COLO668 (cell line): ENCODE data around the gene CASZ1.

Experiments
- DNase-seq: peaks from one replicate; lab custom pipeline; 2025; ENCODE audit not compliant: unreplicated experiment; lab: John Stamatoyannopoulos, UW

Gene CASZ1

GRCh38 chr1:10777749-10778574, 18.5 kb downstream of the CASZ1 start:
- DNase-seq: no peak

DNA sequence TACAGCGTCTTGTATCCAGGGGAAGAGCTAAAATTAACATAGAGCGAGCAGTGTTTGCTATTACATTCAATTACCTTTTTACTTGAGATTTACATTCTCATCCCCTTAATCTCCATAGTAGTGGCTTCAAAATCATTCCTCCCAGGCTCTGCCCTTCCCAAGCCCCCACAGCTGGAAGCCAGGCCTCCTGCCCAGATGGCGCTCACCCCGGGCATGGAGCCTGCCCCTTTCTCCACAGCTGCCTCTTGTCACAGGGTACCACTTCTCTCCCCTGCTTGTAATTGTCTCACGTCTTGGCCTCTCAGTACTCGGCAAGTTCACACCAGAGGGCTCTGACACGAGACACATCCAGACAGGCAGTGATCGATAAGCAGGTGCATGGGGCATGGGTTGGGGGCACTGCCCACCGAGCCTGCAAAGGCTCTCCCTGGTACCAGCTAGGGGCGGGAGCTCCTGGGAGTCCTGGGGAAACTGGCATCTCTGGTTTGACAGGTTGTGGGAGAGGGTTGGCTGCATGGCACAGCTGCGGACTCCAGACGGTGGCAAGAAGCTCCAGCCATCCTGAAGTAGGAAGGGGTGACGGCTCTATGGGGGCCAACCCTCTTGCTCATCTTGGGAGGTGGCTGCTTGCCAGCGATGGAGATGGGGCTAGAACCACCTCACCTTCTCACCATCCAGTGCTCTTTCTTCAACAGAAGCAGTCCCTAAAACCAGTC, 20.1 kb downstream of the CASZ1 start:
- no peak for DNase-seq

DNA sequence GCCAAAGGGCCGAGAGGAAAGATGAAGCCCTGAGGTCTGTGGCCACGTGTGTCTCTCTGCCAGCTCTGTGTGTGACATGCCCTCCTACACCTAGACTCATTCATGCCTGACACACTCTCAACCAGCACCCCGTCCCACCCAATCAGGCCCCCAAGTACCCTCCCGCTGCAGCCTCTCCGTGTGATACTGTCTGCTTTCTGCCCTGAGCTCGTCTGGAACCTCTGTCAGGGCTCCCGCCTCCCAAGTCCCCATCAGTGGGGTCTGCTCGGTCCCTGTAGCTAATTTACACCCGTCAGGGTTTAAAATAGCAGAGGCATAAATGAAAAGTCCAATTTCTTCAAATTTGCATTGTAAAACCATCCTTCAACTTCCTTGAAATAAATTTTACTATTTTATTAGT, 20.7 kb downstream of the CASZ1 start:
- DNase-seq: no peak

DNA sequence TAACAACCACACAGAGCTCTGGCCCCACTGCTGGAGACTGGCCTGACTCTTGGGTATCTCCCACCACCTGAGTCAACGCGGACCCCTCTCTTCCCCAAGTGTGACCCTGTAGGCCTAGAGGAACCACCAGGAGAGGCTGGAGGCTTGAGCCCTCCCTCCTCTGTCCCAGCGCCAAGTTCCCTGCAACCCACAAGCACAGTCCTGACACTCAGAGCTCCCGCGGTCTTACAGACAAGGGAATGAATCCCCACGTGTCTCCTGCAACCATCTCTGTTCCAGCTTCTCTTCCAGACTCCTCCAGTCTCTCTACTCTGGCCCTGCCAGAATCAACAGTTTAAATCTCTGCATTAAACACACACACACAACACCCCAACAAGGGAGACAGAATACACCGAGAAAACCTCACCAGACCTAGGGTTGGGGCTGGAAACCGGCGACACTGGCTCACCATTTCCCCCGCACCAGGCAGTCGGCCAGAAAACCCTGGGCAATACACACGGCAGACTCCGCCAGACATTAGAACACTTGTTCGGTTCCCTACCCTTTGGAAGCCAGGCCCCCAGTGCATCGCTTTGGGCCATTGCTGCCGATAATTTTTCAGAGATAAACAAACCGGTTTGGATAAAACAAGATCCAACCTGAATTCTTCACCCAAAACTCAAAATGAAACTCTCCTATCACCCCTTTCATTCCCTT, 21.7 kb downstream of the CASZ1 start:
- no peak for DNase-seq

DNA sequence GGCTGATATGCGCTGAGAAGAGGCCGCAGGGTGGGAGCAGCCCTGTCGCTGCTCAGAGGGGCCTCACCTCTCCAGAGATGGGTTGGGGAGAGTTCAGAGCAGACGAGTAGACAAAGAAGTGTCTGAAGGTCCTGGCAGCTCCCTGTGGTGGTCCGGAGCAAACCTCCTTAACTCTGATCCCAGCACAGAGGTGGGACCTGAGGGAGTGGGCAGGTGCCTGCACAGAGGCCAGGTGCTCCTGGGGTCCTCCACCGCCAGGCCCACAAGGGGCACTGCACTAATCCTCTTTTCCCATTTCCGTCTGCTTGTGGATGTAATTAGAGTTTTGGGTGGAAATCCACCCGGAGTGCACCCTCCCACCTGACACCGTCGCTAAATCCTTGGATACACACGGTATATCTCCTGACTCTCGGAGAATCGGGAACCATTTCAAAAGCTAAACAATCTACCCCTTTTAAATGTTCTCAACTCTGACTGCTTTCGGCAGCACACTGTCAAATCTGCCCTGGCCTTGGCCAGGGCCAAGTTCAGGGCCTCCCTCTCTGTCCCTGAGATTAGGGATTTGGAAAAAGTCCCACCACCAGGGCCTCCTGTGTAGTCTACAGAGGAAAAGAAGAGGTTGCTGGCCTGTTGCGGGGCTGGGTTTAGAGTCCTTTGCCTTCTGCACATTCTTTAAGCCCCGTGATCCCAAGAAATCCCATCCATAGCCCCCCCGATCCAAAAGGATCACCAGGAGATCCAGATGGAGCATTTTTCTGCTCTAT, 22.4 kb downstream of the CASZ1 start:
- no peak for DNase-seq

- DNase-seq: peak; percentile 56
These were observed 23.1 kb downstream of the CASZ1 start for GRCh38 chr1:10773376-10773775.

DNA sequence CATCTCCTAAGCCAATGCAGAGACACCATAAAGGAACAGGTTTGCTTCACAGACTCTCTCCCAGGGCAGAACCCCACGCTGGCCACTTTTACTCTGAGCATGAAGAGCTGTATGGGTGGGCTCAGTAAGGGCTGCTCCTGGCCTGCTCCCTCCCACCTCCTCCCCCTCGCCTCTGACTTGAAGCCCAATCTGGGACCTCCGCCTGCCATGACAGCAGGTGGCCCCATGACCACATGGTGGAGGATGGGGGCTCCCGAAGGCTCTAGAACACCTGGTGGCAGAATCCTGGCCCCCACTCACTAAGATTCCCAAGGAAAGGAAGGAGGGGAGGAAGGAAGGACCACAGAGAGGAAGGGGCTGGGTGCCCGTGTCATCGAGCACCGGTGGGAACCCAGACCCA, 23.7 kb downstream of the CASZ1 start:
- no peak for DNase-seq

GRCh38 chr1:10771789-10772188, 24.7 kb downstream of the CASZ1 start:
- no peak for DNase-seq

DNA sequence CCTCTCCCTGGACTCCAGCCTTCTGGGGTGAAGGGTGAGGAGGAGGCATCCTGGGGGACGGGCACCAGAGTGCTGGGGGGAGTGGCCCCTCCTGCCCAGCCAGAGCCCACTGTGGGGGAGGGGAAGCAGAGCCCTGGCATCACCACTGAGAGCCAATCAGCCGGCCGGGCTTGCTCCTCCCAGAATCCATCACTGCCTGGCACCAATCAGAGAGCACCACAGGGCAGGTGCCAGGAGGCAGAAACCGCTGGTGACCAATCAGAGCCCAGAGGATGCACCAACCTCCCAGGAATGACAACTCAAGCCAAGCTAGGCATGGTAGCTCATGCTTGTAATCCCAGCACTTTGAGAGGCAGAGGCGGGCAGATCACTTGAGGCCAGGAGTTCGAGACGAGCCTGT, 27.9 kb downstream of the CASZ1 start:
- no peak for DNase-seq

DNA sequence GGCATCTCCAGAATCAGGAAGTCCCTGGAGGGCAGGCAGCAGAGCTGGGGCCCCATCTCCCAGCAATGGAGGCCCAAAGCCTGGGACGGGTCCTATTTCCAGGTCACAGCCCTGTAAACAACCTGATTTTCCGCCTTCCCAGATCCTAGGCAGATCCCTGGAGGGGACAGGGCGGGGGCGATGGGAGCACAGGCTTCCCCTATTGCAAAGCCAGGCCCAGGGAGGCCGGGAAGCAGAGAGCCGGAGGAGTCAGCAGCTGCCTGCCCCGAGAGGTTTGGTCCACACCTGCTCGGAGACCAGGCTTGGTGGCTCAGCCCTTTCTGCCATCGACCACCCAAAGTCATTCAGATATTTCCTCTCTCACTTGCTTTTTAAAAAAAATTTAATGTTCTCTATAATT, 29.2 kb downstream of the CASZ1 start:
- DNase-seq: peak; percentile 82

DNA sequence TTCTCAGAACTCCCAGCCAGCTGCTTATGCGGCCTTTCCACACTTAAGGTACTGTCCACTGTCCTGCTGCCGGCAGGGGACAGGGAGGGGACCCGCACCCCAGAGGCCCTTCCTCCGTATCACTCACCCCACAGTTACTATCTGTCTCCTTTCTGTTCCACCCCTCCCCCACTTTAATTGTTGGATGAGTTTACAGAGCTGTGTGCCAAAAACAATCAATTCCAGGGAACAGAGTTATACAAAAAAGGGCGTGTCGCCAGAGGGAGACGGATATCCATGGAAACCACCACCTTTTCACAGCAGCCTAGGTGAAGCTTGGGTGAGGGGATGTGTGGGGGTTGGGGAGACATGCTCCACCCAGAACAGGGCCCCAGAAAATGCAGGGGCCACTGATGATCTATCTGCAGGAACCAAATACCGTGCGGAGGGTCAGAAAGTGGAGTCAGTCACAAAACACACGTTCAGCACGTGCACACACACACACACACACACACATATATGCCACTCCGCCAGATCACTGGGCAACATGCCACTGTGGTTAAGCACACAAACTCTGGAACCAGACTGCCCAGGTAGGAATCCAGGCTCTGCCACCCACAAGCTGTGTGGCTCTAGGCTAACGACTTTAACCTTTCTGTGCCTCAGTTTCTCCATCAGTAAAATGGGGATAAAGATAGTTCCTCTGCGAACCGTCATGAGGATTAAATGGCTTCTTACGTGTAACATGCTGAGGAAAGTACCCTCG, 30.5 kb downstream of the CASZ1 start:
- peak; percentile 94 for DNase-seq

DNA sequence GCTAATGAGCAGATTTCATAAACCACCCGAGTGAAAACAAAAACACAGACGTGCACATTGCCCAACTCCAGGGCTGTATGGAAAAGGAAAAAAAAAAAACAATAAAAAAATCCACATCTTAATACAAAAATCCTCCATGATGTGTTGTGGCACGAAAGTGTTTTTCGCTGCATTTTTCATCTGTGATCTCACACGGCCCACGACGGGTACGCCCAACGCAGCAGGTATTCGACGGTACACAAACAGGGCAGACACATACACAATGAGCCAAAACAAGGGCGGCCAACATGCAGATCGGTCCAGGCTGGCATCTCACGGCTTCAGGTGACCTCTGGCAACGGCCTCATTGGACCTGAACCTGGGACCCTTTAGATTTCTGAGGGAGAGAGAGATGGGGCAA, 31.1 kb downstream of the CASZ1 start:
- DNase-seq: peak; percentile 67

GRCh38 chr1:10764296-10764798, 32.1 kb downstream of the CASZ1 start:
- no peak for DNase-seq

- no peak for DNase-seq
These were observed 33.6 kb downstream of the CASZ1 start for GRCh38 chr1:10762875-10763274.

GRCh38 chr1:10762153-10762523, 34.3 kb downstream of the CASZ1 start:
- no peak for DNase-seq

GRCh38 chr1:10761503-10762152, 34.8 kb downstream of the CASZ1 start:
- no peak for DNase-seq

GRCh38 chr1:10760566-10761502, 35.6 kb downstream of the CASZ1 start:
- DNase-seq: no peak

DNA sequence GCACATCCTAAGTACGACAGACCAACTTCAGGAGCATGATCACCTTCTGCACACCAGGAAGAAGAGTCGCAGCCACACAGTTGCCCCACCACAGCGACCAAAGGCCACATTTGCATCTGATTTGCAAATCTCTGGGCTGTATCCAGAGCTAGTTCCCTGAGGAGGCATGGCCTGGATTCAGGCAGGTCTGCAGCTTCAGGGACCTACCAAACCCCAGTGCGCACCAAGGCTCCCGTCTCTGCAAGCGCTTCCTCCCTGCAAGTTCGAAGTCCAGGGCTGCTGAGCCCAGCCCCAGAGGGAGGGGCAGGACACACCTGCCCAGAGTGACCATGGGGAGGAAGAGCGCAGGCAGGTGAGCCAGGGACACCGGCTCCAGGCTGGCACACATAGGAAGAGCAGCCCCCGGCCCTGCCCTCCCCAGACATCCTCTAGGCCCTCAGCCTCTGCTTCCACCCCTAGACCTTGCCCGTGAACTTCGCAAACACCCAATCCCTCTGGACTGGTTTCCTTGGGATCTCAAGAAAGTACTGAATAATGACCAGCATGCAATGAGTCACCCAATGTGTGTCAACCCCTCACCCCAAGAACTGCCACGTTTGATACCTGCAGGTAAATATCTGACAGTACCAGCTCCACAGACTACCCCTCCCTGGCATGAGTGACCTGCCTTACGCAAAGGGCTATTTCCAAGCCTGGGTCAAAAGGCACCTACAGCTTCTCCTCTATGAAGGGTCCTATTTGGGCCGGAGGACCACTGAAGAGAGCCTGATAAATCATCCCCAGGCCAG, 36.8 kb downstream of the CASZ1 start:
- DNase-seq: peak; percentile 93
